SH-SY5Y (cell line): ENCODE results near the gene FGGY.

Source experiments
- GATA2 ChIP-seq: IDR thresholded peaks from 2 replicates; pipeline ENCODE4 v1.6.1; 2011; ENCODE audit warnings: mild to moderate bottlenecking, low read depth, low read length
- GATA3 ChIP-seq: IDR thresholded peaks from 2 replicates; pipeline ENCODE4 v1.6.1; 2011; ENCODE audit warnings: low read depth, mild to moderate bottlenecking, low read length, moderate library complexity

DNA sequence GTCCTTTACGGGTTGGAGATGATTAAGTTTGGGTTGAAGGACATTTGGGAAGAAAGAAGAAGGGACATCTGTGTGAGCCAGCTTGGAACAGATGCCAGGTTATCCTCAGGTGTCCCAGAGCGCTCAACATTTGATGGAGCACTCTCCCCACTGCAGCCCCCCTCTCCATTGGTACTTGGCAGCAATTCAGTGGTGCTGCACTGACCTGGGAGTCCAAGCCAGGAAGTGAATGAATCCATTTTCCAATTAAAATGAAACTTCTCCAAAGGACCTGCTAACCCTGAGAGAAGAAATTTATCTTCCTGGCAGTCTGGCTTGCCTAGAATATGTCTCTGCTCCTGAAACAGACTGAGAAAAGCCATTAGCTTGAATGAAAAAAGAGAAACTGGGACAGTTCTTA is 67.1 kb downstream of the FGGY start:
- TF ChIP-seq GATA2: no peak
- no peak for TF ChIP-seq GATA3
